MM.1S (cell line): Measurements from ENCODE around the gene DYNC1I1.

Experiments used
- CTCF ChIP-seq: fragments of 300-600 bp; sonication (generic); IDR thresholded peaks from 2 replicates; pipeline ENCODE4 v1.5.1; 2016; ENCODE audit warnings: antibody characterized with exemption, low read length, mixed read lengths
- EZH2phosphoT487 ChIP-seq: fragments of 300-600 bp; sonication (generic); IDR thresholded peaks from 2 replicates; pipeline ENCODE4 v1.6.1; 2018; ENCODE audit warnings: antibody characterized with exemption, low read length

- TF ChIP-seq CTCF (no peak), EZH2phosphoT487 (no peak)
These were observed 313.6 kb downstream of the DYNC1I1 start for GRCh38 chr7:96085953-96086352.
